Ishikawa (cell line): ENCODE data around the gene VASN.

ENCODE experiments used
- CEBPB ChIP-seq: IDR thresholded peaks from 2 replicates; pipeline ENCODE4 v1.6.1; 2012
- CREB1 ChIP-seq: IDR thresholded peaks from 2 replicates; pipeline ENCODE4 v1.6.1; 2012; ENCODE audit warnings: low read depth
- EGR1 ChIP-seq: IDR thresholded peaks from 2 replicates; pipeline ENCODE4 v1.6.1; 2012
- EP300 ChIP-seq: IDR thresholded peaks from 2 replicates; pipeline ENCODE4 v1.6.1; 2012; ENCODE audit warnings: borderline replicate concordance
- RAD21 ChIP-seq: IDR thresholded peaks from 2 replicates; pipeline ENCODE4 v1.6.1; 2012; ENCODE audit warnings: low read depth
- REST ChIP-seq: IDR thresholded peaks from 2 replicates; pipeline ENCODE4 v1.6.1; 2012; ENCODE audit warnings: low read depth, mild to moderate bottlenecking
- TAF1 ChIP-seq: IDR thresholded peaks from 2 replicates; pipeline ENCODE4 v1.6.1; 2012; ENCODE audit warnings: low read depth, mild to moderate bottlenecking
- TCF12 ChIP-seq: IDR thresholded peaks from 2 replicates; pipeline ENCODE4 v1.6.1; 2012; ENCODE audit warnings: low read depth
- TEAD4 ChIP-seq: IDR thresholded peaks from 2 replicates; pipeline ENCODE4 v1.6.1; 2012
- YY1 ChIP-seq: IDR thresholded peaks from 2 replicates; pipeline ENCODE4 v1.6.1; 2012; ENCODE audit warnings: low read depth
- ZBTB7A ChIP-seq: IDR thresholded peaks from 2 replicates; pipeline ENCODE4 v1.6.1; 2012; ENCODE audit warnings: low read depth
- TF ChIP-seq, protein P1 (sequence below): IDR thresholded peaks from 2 replicates; pipeline ENCODE4 v1.6.1; 2012

DNA sequence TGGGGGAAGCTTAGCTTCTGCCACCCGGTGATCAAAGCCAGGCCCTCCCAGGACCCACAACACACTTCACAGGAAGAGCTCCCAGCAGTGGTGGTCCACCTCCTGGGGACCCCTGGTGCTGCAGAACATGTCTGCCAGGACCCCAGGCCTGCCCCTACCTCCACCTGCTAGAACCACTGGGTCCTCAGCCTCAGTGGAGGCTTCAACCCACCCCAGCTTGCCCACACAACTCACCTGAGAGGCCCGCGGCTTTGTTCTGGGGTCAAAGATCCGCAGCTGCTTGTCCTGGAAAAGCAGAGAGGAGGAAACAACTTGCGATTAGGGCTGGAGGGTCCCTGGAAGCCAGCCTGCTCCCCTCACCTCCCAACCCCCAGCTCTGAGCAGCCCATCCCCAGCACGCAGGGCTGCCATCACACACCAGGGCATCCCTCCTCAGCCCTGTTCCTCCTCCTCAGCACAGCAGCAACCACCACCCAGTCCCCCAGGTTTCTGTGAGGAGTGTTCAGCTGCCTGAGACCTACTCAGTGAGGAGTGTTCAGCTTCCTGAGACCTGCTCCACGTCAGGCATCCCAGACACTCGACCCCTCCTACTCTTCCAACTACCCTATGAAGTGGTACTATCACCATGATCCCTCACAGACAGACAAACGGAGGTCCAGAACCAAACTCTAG lies 23.5 kb downstream of the VASN start:
- TF ChIP-seq EP300 (no peak), RAD21 (no peak), REST (no peak), CREB1 (no peak), ZBTB7A (no peak), CEBPB (no peak), TAF1 (no peak), TEAD4 (no peak), EGR1 (no peak), TCF12 (no peak), YY1 (no peak)
- TF ChIP-seq, protein P1, sequence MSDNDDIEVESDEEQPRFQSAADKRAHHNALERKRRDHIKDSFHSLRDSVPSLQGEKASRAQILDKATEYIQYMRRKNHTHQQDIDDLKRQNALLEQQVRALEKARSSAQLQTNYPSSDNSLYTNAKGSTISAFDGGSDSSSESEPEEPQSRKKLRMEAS, result no peak
